GM19397 (cell line): ENCODE measurements around the gene KDF1.
"Not testable (repeated sequence)": the region's sequence is repeated elsewhere in the genome, so short reads cannot be mapped to it uniquely, and the experiment has no call there.

Source experiments
- ATAC-seq: cut with Tn5 transposase; IDR thresholded peaks from one replicate; pipeline ENCODE4 v1.9.1; 2021; ENCODE audit warnings: mild to moderate bottlenecking, moderate library complexity; ENCODE audit not compliant: unreplicated experiment

The KDF1 gene

DNA sequence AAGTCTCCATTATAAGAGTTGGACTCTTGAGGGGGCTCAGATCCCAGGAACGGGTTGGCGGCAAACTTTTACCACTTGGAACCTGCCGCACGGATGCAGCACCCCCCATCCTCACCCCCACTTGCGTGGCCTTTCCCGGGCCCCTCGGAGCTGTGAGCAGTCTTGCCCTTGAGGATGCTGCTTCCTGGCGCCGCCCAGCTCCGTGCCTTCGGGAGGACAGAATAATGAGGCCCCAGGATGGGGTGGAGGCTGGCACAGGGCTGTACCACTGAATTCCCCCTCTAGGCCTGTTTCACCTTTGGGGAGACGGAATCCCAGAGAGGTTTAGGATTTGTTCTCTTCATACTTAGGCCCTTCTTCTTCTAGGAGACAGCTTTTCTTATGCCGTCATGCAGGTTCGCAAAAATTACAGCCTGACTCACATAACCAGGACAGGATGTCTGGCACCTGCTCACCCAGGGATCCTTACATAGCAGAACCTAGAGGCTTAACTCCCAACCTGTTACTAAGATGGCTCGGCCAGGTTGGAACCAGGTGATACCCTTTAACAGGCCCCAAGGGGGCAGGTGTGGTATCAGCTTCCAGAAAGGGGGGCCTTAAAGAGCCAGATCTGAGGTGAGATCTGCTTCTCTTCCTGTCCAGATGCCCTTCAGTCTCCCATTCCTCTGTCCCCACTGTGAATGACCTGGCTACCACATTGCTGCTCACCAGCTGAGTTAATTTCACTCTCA lies 34.7 kb upstream of the KDF1 start:
- no peak for ATAC-seq

DNA sequence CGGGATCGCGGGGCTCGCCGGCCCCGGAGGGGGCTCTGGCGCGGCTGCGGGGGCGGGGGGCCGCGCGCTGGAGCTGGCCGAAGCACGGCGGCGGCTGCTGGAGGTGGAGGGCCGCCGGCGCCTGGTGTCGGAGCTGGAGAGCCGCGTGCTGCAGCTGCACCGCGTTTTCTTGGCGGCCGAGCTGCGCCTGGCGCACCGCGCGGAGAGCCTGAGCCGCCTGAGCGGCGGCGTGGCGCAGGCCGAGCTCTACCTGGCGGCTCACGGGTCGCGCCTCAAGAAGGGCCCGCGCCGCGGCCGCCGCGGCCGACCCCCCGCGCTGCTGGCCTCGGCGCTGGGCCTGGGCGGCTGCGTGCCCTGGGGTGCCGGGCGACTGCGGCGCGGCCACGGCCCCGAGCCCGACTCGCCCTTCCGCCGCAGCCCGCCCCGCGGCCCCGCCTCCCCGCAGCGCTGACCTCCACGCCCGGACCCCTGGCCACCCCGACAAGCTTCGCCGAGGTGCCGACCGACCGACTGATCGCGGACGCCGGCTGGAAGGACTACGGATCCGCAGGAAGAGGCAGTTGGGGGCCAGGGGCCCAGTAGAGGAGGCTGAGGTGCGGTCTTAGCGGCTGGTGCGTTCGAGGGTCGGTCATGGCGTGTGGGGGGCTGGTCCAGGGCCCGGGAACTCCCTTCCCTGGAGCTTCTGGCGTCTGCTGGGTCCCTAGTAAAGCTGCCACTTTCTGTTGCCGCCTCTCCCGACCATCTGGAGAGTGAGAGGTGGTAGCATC lies 33.9 kb upstream of the KDF1 start:
- no peak for ATAC-seq

DNA sequence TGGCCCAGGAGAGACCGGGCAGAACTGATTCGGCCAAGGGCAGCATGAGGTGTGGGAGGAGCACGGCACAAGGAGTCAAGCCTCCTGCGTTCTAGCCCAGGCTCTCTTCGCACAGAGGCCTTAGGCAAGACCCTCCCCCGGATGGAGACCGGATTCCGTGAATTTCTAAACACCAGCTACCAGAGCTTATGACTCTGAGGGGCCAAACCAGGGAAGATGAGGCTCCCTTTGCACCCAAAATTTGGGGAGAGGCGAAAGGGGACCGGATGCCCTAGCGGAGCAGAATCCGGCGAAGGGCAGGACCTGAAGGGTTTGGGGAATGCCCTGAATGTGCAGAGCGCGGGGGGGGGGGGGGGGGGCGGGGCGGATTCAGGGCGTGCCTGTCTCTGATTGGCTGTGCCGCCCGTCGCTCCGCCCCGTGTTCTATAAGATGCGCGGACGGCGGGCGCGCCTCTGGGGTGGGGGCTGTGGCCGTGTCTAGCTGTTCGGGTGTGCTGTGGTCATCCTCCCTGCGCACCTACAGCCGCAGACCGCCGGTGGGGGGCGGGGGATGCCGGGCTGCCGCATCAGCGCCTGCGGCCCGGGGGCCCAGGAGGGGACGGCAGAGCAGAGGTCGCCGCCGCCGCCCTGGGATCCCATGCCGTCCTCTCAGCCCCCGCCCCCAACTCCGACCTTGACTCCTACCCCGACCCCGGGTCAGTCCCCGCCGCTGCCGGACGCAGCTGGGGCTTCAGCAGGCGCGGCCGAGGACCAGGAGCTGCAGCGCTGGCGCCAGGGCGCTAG lies 33.2 kb upstream of the KDF1 start, which contains the start of gene TRNP1:
TRNP1 (plus strand) TSS at position 456 of the 783 bp plus-strand sequence; CDS start at position 551, 95 bp downstream.
- no peak for ATAC-seq

DNA sequence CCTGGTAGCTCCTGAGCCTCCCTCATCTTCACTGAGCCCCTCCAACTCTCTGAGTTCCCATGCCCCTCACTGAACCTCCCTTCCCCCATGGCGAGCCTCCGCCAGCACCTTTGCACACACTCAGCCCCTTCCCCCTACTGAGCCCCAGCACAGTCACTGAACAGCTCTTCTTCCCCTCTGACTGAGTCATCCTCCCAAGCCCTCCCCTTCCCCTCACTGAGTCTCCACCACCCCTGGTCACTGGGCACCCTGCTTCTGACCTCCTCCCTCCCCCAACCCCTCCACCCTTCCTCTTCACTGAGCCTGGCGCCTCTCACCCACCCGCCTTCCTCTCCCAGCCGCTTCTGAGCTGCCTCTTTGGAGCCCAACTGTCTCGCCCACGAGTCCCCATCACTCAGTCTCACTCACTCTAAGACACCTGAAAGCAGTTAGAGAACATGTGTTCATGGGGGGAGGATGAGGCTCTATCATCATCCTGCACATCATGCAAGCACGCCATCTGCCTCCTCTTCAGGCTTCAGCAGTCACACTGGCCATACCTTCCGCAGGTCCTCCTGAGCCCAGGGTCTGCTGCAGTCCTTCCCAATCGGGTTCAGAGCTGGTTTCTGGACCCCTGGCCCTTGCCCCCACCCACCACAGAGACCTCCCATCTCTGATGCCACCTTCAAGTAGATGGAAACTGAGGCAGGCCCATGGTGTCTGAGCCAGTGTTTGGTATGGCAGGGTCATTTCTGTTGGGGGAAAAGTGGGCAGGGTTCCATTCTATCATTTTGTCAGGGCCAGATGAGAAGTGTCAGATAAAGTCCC lies 31.2 kb upstream of the KDF1 start:
- ATAC-seq = no peak

DNA sequence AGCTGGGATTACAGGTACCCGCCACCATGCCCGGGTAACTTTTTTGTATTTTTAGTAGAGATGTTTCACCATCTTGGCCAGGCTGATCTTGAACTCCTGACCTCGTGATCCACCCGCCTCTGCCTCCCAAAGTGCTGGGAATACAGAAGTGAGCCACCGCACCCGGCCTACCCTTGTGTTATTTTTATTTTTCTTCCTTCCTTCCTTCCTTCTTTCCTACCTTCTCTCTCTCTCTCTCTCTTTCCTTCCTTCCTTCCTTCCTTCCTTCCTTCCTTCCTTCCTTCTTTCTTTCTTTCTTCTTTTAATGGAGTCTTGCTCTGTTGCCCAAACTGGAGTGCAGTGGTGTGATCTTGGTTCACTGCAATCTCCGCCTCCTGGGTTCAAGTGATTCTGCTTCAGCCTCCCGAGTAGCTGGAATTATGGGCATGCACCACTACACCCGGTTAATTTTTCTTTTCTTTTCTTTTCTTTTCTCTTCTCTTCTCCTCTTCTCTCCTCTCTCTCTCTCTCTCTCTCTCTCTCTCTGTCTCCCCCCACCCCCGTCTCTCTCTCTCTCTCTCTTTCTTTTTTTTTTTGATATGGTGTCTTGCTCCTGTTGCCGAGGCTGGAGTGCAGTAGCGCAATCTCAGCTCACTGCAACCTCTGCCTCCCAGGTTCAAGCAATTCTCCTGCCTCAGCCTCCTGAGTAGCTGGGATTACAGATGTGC lies 29.3 kb upstream of the KDF1 start:
- not testable (repeated sequence) for ATAC-seq

DNA sequence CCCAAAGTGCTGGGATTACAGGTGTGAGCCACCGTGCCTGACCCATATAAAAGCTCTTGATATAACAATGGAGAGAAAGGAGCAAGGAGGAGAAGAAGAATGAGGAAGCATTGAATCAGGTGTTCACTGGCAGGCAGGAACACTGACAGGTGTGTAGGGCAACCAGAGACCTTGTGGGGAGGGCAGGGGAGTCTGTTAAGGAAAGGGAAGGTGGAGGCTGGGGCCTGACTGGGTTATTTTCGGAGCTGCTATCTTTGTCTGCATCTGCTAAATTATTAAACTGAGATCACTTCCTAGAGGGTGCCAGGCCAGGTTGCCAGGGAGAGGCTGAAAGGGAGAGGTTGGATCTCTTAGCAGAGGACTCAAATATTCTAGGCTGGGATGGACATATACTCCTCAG lies 26.4 kb upstream of the KDF1 start:
- ATAC-seq = no peak

DNA sequence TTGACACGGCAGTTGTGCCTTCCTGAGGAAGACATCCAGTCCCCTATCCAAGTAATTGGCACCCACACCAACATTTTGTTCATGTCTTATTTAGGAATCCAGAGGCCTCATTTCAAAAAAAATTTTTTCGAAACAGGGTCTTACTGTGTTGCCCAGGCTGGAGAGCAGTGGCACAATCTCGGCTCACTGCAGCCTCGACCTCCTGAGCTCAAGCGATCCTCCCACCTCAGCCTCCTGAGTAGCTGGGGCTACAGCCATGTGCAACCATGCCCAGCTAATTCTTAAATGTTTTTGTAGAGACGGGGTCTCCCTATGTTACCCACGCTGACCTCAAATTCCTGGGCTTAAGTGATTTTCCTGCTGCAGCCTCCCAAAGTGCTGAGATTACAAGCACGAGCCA lies 24.0 kb upstream of the KDF1 start:
- no peak for ATAC-seq

DNA sequence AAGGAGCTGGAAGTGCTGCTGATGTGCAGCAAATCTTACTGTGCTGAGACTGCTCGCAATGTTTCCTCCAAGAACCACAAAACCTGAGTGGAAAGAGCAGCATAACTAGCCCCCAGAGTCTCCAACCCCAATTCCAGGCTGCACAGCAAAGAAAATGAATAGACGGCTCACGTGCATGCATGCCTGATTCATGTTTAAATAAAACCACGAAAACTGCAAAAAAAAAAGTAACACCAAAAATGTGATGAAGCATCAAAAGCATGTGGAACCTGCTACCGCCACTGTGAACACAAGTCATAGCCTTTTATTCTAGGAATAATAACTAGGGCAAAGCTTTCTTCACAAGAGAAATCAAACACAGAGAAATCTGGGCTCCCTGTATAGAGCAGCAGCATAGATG lies 23.6 kb upstream of the KDF1 start:
- ATAC-seq = no peak

DNA sequence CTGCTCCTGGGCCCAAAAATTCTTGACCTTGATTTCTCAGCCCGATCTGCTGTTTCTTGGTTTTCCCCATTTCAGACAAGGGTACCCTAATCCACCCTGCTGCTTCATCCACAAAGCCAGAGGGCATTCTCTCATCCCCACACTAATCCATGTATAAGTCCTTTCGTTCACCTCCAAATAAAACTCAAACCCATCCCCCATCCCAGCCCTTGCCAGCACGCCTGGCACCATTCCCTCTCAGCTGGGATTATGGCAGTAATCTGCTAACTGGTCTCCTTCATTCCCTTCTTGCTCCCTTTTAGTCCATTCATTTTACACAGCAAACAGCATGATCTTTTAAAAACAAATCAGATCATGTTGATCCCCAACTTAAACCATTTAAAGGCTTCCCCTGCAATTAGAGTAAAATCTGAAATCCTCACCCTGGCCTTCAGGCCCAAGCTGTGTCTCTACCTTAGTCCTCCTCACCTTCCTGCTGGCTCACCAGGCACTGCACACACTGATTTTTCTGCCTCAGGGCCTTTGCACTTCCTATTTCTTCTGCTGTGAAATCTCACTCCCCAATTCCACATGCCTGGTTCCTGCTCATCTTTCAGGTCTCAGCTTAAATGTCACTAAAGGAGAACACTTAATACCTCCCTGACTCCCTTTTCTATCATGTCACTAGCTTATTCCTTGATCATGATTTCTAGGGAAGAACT lies 21.0 kb upstream of the KDF1 start:
- no peak for ATAC-seq

DNA sequence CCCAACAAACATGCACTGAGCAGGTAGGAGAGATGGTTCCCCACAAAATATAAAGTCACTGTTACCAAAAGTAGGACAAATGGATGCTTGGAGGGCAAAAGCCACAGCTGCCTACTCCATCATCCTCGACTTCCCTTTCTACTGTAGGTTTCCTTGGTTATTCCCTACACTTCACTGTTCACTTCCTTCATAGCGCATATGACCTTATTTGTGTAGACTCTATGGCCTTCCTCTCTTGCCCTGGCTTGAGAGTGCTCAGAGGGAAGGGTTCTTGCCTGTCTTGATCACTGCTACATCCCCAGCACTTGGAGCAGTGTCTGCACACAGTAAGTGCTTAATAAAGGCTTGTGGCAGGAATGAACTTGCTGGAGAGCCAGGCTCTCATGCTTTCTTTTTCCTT lies 18.6 kb upstream of the KDF1 start:
- no peak for ATAC-seq

DNA sequence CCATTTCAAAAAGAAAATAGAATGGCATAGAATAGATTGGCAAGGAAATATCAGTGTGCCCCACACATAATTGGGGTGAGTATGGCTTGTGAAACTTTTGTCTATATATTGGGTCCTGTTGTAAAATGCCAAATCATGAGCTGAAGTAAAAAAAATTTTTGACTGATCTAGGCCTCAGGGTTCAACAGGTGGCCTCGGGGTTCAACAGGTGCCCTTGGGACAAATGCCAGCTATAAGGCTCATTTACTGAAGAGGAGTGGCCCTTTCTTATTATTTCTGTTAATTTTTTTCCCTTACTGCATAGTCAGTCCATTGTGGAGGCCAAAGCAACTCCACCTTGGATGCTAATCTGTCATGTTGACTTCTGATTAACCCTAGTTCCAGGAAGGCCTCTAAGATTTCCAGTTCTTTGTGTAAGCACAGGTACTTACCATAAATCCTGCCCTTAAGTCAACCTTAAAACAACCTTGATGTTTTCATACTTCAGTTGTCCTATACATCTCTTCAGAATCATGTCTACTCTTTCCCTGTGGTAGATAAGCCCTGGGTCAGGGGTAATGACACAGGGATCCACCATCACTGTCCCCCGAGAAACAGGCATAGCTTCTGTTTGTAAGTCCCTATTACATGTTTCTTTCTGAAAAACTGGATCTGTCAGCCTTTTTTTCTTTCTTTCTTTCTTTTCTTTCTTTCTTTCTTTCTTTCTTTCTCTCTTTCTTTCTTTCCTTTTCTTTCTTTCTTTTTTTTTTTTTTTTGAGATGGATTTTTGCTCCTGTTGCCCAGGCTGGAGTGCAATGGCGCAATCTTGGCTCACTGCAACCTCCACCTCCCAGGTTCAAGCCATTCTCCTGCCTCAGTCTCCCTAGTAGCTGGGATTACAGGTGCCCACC lies 16.6 kb upstream of the KDF1 start:
- ATAC-seq = no peak

DNA sequence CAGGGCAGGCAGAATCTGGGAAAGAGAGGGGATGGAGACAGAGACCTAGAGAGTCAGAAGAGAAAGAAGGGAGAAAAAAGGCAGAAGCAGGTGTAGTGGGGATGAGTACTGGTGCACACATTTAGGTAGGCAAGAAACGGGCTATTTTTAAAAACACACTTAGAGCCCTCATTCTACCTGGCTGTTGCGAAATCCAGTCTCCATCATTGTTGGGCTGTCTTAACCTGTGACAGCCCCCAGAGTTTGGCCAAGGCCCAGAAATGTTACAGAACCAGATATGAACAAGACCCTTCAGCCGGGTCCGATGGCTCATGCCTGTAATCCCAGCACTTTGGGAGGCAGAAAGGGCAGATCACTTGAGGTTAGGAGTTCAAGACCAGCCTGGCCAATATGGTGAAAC lies 12.6 kb upstream of the KDF1 start:
- ATAC-seq = no peak

DNA sequence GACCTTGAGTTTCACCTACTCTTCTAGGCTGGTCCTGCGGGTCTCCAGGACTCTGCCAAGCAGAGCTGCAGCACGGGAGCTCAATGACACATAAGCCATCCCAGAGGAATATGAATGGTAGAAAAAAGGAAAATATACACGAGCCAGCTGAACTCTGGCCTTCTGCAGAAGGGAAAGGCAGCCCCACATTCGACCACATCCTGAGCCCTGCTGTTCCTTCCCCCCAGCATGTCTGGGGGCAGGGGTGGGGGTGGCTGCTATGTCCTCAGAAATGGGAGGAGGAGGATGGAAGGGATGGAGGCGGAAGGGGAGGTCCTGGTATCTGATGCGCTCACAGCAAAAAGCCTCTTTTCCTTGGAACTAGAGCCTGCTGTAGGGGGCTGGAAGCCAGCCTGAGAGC lies 12.1 kb upstream of the KDF1 start:
- ATAC-seq = no peak

DNA sequence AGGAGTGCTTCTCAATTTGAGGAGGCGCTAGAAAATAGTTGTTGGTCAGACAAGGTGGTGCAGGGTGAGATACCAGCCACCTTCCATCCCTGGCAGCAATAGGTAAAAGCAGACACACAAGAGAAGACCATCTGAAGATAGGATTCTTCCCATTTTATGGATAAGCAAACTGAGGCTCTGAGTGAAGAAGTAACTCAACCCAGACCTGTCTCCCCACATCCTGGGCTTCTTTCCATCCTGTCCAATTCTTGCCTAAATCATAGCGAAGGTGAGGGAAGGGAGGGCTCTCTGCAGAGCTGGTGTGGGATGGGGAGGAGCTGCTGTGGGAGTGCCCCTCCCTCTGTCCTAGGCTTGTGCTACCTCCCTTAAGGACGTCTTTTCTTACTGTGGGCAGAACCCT lies 11.3 kb upstream of the KDF1 start:
- ATAC-seq = no peak

DNA sequence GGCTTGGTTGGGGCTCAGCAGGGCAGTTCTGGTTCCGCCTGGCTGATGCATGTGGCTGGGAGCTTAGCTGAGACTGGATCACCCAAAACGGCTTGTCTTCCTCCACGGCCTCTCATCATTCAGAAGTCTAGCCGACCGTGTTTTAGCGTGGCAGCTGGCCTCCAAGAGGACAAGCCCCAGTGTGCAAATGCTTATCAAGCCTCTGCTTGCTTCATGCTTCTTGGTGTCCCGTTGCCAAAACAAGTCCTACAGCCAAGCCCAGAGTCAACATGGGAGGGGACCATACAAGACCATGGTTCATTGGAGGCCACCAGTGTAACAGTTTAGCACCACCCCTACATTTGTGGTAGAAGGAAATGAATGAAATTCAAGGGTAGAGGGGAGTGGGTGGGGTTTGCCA lies 10.5 kb upstream of the KDF1 start:
- no peak for ATAC-seq

DNA sequence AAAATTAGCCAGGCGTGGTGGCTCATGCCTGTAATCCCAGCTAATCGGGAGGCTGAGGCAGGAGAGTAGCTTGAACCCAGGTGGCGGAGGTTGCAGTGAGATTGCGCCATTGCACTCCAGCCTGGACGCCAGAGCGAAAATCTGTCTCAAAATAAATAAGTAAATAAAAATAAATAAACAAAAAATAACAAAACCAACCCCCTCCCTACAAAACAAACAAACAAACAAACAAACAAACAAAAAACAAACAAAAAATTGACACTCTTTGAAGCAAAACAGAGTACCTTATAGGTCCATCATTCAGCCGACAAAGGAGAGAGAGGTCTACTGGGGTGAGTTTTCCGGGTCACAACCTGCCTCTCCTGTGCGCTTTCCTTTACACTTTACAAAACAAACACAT lies 5.4 kb upstream of the KDF1 start:
- no peak for ATAC-seq

DNA sequence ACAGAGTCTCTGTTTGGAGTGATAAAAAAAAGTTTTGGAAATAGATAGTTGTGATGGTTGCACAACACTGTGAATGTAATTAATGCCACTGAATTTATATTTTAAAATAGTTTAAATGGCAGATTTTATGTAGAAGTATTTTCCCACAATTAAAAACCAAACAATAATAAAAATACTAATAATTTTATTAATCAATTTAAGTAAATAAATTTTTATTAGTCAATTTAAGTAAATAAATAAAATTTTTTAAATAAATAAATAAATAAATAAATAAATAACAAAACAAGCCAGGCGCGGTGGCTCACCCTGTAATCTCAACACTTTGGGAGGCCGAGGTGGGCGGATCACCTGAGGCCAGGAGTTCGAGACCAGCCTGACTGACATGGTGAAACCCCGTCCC lies 4.9 kb upstream of the KDF1 start:
- ATAC-seq = no peak

DNA sequence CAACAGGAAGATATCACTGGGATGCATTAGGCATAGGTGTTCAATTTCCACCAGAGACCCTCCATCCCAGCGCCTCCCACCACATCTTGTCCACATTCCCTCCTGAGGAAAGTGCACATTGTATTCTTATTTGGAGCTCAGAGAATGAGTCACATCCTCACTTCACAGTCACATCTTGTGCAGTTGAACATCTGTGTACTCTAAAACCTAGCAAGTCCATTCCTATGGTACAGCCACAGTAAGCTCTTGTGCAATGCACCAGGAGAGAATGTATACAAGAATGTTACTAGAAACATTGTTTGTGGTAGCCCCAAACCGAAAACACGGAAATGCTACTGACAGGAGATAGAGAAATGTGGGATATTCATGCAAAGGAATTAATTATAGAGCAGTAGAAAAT lies 1.6 kb upstream of the KDF1 start:
- no peak for ATAC-seq

DNA sequence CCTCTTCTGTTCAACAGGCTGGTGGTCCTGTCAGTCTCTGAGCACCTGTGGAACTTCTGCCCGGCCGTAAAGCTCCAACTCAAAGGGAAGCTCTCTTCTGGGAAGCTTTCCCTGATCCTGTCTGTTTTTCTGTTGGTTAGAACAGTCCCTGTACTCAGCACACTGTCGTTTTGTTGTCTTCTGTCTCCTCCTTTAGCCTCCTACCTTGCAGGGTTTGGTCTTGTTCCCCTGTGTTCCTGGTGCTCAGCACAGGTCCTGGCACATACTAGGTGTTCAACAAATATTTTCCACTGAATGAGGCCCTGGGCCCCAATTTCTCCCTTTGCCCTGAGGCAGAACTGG lies 328 bp upstream of the KDF1 start:
- no peak for ATAC-seq
